HG02759 (cell line): ENCODE measurements around the gene UBE2J2.

Source experiments
- ATAC-seq: cut with Tn5 transposase; IDR thresholded peaks from one replicate; pipeline ENCODE4 v1.9.1; 2021; ENCODE audit warnings: mild to moderate bottlenecking, moderate library complexity; ENCODE audit not compliant: unreplicated experiment

The UBE2J2 gene

GRCh38 chr1:1309251-1310108 lies 35.8 kb upstream of the UBE2J2 start:
- no peak for ATAC-seq

- ATAC-seq: peak; percentile 2
Observed at GRCh38 chr1:1308756-1309250, 35.1 kb upstream of the UBE2J2 start.

- peak; percentile 69 for ATAC-seq
Observed at GRCh38 chr1:1307923-1308755, 34.5 kb upstream of the UBE2J2 start, which contains the start of the genes ACAP3 and PUSL1. TSS of gene ACAP3 (minus strand) at chr1:1307930. CDS start at chr1:1307815, 115 bp downstream. TSS of gene PUSL1 (plus strand) at chr1:1308597. CDS start at chr1:1308644, 47 bp downstream.

- ATAC-seq: no peak
Observed at GRCh38 chr1:1307261-1307922, 33.7 kb upstream of the UBE2J2 start.

- ATAC-seq: no peak
Observed at GRCh38 chr1:1306661-1307260, 33.1 kb upstream of the UBE2J2 start.

GRCh38 chr1:1306070-1306660 lies 32.5 kb upstream of the UBE2J2 start:
- ATAC-seq: no peak

GRCh38 chr1:1305300-1306069 lies 31.8 kb upstream of the UBE2J2 start:
- peak; percentile 22 for ATAC-seq

- no peak for ATAC-seq
Observed at GRCh38 chr1:1304331-1305299, 31.0 kb upstream of the UBE2J2 start.

- no peak for ATAC-seq
Observed at GRCh38 chr1:1303736-1304135, 30.1 kb upstream of the UBE2J2 start.

- ATAC-seq: no peak
Observed at GRCh38 chr1:1302951-1303509, 29.4 kb upstream of the UBE2J2 start.

- no peak for ATAC-seq
Observed at GRCh38 chr1:1302006-1302430, 28.4 kb upstream of the UBE2J2 start.

GRCh38 chr1:1300352-1300739 lies 26.7 kb upstream of the UBE2J2 start:
- no peak for ATAC-seq

- ATAC-seq: no peak
Observed at GRCh38 chr1:1299686-1300351, 26.2 kb upstream of the UBE2J2 start.

- no peak for ATAC-seq
Observed at GRCh38 chr1:1298861-1299685, 25.4 kb upstream of the UBE2J2 start.

GRCh38 chr1:1297802-1298424 lies 24.3 kb upstream of the UBE2J2 start:
- ATAC-seq: no peak
